GM19438 (cell line): ENCODE data around the gene TMEM231.

Experiments used
- ATAC-seq: cut with Tn5 transposase; IDR thresholded peaks from one replicate; pipeline ENCODE4 v1.9.1; 2021; ENCODE audit warnings: low read depth; ENCODE audit not compliant: unreplicated experiment

Gene TMEM231

GRCh38 chr16:75495076-75495674 lies 60.9 kb downstream of the TMEM231 start, which contains the start of gene CHST6:
CHST6 (minus strand) TSS chr16:75495441; CDS start chr16:75479828, 15,613 bp downstream.
- peak; percentile 69 for ATAC-seq

DNA sequence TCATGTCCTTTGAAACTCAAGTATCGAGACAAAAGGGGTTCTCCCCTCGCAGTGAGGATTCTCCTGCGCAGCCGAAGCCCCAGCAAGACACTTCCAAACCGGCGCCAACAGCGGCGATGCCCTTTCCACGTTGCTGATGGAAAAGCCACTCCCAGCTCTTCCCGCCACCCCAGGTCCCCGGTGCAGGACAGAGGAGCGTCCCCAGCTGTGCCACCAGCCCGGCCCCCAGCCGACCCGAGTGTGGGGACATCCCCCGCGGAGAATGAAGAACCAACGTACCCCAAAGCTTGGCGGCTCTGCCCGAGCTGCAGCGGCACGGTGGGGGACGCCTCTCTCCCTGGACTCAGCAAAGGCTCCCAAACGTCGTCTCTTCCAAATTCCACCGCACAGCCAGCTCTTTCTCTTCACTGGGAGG lies 61.4 kb downstream of the TMEM231 start:
- peak; percentile 5 for ATAC-seq

GRCh38 chr16:75494184-75494583 lies 61.9 kb downstream of the TMEM231 start:
- no peak for ATAC-seq

DNA sequence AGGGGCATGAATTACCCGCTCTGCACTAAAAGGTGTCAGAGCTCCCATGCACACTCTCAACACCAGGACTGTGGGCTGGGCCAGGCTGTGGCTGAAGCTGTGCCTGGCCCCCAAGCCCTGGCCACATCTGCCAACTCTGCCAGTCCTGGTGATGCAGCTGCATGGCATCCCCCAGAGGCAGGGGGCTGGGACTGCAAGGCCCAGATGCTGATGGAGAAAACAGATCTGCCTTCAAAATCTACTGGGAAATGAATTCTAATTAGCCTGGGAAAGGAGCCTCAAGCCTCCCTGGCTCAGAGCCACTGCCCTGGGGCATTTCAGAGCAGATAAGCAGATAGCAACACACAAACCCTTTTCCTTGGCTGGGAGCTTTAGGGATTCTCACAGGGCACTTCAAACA lies 64.2 kb downstream of the TMEM231 start:
- ATAC-seq, result no peak

GRCh38 chr16:75488322-75488721 lies 67.7 kb downstream of the TMEM231 start:
- no peak for ATAC-seq
